HepG2 (cell line): ENCODE measurements around the gene RASGRF1. TPM values are rescaled to one million over a fixed set of nuclear protein-coding genes. Genes with fewer than 3 reads are reported as not detected.
A peak's percentile ranks its signal among the peaks of the same experiment; 100 is the strongest.

Experiments
- BHLHE40 ChIP-seq: IDR thresholded peaks from 2 replicates; pipeline ENCODE4 v1.6.1; 2011; ENCODE audit warnings: low read length, improper control_type of control experiment
- EZH2 ChIP-seq: conservative IDR thresholded peaks from 2 replicates; pipeline ENCODE4 v1.6.1; 2012; ENCODE audit warnings: mild to moderate bottlenecking, low read depth, low read length, moderate library complexity
- MAFG ChIP-seq: sonication (generic); formaldehyde crosslinking; IDR thresholded peaks from 2 replicates; pipeline ENCODE4 v1.5.1; 2020; ENCODE audit warnings: mild to moderate bottlenecking, missing genetic modification reagents
- MED13 ChIP-seq: sonication (generic); formaldehyde crosslinking; IDR thresholded peaks from 2 replicates; pipeline ENCODE4 v1.5.0; 2020; ENCODE audit warnings: missing genetic modification reagents
- PAWR ChIP-seq: sonication (generic); formaldehyde crosslinking; IDR thresholded peaks from 2 replicates; pipeline ENCODE4 v1.4.0; 2020; ENCODE audit warnings: missing genetic modification reagents, mild to moderate bottlenecking, borderline replicate concordance
- REL ChIP-seq: sonication (generic); formaldehyde crosslinking; conservative IDR thresholded peaks from 2 replicates; pipeline ENCODE4 v1.8.0; 2022; ENCODE audit warnings: mild to moderate bottlenecking, missing genetic modification reagents, moderate library complexity
- SMAD3 ChIP-seq: sonication (generic); formaldehyde crosslinking; IDR thresholded peaks from 2 replicates; pipeline ENCODE4 v1.4.0; 2020; ENCODE audit warnings: missing genetic modification reagents
- SP1 ChIP-seq, 2 experiments: fragments of 450-650 bp in 1 of 2; sonication (generic) in 1 of 2; formaldehyde crosslinking in 1 of 2; IDR thresholded peaks; 2 replicates each; pipeline versions ENCODE4 v1.4.0 to v1.6.1; 2016 to 2020; ENCODE audit warnings: missing genetic modification reagents in 1 of 2
- TARDBP ChIP-seq: sonication (generic); formaldehyde crosslinking; IDR thresholded peaks from 2 replicates; pipeline ENCODE4 v1.8.0; 2022; ENCODE audit warnings: mild to moderate bottlenecking, missing genetic modification reagents
- ZC3H4 ChIP-seq: sonication (generic); formaldehyde crosslinking; IDR thresholded peaks from 2 replicates; pipeline ENCODE4 v1.4.0; 2020; ENCODE audit warnings: missing genetic modification reagents, borderline replicate concordance
- ZFP1 ChIP-seq: IDR thresholded peaks from 2 replicates; pipeline ENCODE4 v1.6.1; 2016
- ZMYM3 ChIP-seq: sonication (generic); formaldehyde crosslinking; IDR thresholded peaks from 2 replicates; pipeline ENCODE4 v1.5.1; 2020; ENCODE audit warnings: mild to moderate bottlenecking, missing genetic modification reagents
- ZNF44 ChIP-seq: sonication (generic); formaldehyde crosslinking; IDR thresholded peaks from 2 replicates; pipeline ENCODE4 v1.5.1; 2020; ENCODE audit warnings: mild to moderate bottlenecking, missing genetic modification reagents
- ZNF768 ChIP-seq: sonication (generic); formaldehyde crosslinking; IDR thresholded peaks from 2 replicates; pipeline ENCODE4 v1.4.0; 2020; ENCODE audit warnings: missing genetic modification reagents
- polyA plus RNA-seq, 8 experiments: library from polyadenylated mRNA; depleted of rRNA in 3 of 8; stranded (reverse) in 7 of 8; unstranded in 1 of 8; fragments of >200 nt; fragmentation: Illumina TruSeq in 4 of 8; extraction: Trizol in 4 of 8; gene quantifications; 2 replicates each; pipeline versions ENCODE4 v1.2.1 to v1.2.3, GENCODE V29; 2011 to 2016; ENCODE audit warnings: low read depth in 4 of 8, missing spikeins in 1 of 8, mixed read lengths in 1 of 8; ENCODE audit not compliant: insufficient read depth in 1 of 8
- total RNA-seq, 5 experiments: library from RNA; depleted of rRNA; stranded (reverse); fragments of >200 nt; fragmentation: Illumina TruSeq; extraction: Trizol; gene quantifications; 2 replicates each; pipeline ENCODE4 v1.2.3, GENCODE V29; 2016; ENCODE audit warnings: low read depth in 1 of 5
- TF ChIP-seq, protein P1 (sequence below): sonication (generic); formaldehyde crosslinking; IDR thresholded peaks from 2 replicates; pipeline ENCODE4 v1.4.0; 2020; ENCODE audit warnings: missing genetic modification reagents
- TF ChIP-seq, protein P2 (sequence below): sonication (generic); formaldehyde crosslinking; IDR thresholded peaks from 2 replicates; pipeline ENCODE4 v1.9.0; 2021; ENCODE audit warnings: missing genetic modification reagents, borderline replicate concordance
- TF ChIP-seq, protein P3 (sequence below): sonication (generic); formaldehyde crosslinking; IDR thresholded peaks from 2 replicates; pipeline ENCODE4 v1.5.0; 2020; ENCODE audit warnings: missing genetic modification reagents
- TF ChIP-seq, protein P4 (sequence below): sonication (generic); formaldehyde crosslinking; IDR thresholded peaks from 2 replicates; pipeline ENCODE4 v1.4.0; 2020; ENCODE audit warnings: mild to moderate bottlenecking, missing genetic modification reagents, borderline replicate concordance
- TF ChIP-seq, protein P5 (sequence below): IDR thresholded peaks from 2 replicates; pipeline ENCODE4 v1.6.1; 2018; ENCODE audit warnings: missing genetic modification reagents, mild to moderate bottlenecking, missing compliant biosample characterization
- TF ChIP-seq, protein P6 (sequence below): sonication (generic); formaldehyde crosslinking; IDR thresholded peaks from 2 replicates; pipeline ENCODE4 v1.5.1; 2020; ENCODE audit warnings: missing genetic modification reagents, mild to moderate bottlenecking, borderline replicate concordance

Gene RASGRF1
- total and polyA plus RNA-seq, 2 of the 13 experiments (the other 11 are each of a cell fraction or from before 2014, with no cell fraction given): 0.55 to 3.0 TPM

DNA sequence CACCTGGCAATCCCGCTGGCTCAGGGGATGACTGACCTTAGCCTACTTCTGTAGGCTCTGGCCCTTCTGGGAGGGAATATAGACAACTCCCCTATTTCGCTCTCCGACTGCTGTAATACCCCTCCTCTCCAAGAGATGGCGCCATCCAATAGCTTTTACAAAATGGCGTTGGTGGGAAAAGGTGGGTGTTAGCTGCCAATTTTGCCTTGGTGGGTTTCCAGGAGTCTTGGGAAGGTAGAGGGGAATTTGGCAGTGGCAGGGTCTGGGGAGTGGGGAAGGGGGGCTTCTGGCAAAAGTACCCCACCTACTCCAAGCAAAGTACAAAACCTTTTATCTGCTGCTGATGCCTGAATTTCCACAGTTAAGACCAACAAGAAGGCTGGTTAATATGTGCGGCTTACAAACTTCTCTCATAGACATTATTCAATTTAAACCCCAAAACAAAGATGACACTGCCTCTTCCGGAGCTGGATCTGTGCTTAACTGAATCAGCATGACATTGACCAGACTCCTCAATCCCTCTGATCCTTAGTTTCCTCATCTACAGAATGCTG, 62.1 kb downstream of the RASGRF1 start (continued):
- TF ChIP-seq, protein P1, sequence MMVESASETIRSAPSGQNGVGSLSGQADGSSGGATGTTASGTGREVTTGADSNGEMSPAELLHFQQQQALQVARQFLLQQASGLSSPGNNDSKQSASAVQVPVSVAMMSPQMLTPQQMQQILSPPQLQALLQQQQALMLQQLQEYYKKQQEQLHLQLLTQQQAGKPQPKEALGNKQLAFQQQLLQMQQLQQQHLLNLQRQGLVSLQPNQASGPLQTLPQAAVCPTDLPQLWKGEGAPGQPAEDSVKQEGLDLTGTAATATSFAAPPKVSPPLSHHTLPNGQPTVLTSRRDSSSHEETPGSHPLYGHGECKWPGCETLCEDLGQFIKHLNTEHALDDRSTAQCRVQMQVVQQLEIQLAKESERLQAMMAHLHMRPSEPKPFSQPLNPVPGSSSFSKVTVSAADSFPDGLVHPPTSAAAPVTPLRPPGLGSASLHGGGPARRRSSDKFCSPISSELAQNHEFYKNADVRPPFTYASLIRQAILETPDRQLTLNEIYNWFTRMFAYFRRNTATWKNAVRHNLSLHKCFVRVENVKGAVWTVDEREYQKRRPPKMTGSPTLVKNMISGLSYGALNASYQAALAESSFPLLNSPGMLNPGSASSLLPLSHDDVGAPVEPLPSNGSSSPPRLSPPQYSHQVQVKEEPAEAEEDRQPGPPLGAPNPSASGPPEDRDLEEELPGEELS (CRISPR knock-in tag): no peak
- TF ChIP-seq PAWR (no peak), ZNF768 (CRISPR knock-in tag) (no peak), SP1 (IDR thresholded peaks at IDR 0.05) (no peak), SP1 (CRISPR knock-in tag; IDR thresholded peaks at IDR 0.05) (no peak), ZMYM3 (CRISPR knock-in tag) (no peak), ZFP1 (CRISPR knock-in tag) (no peak), MED13 (no peak), REL (CRISPR knock-in tag) (no peak), SMAD3 (CRISPR knock-in tag) (0 out of 2 replicates have a peak, but pooled peaks have one; percentile 29), TARDBP (CRISPR knock-in tag) (no peak), ZC3H4 (CRISPR knock-in tag) (no peak), EZH2 (no peak), ZNF44 (no peak), MAFG (CRISPR knock-in tag) (no peak), BHLHE40 (no peak)
- TF ChIP-seq, protein P2, sequence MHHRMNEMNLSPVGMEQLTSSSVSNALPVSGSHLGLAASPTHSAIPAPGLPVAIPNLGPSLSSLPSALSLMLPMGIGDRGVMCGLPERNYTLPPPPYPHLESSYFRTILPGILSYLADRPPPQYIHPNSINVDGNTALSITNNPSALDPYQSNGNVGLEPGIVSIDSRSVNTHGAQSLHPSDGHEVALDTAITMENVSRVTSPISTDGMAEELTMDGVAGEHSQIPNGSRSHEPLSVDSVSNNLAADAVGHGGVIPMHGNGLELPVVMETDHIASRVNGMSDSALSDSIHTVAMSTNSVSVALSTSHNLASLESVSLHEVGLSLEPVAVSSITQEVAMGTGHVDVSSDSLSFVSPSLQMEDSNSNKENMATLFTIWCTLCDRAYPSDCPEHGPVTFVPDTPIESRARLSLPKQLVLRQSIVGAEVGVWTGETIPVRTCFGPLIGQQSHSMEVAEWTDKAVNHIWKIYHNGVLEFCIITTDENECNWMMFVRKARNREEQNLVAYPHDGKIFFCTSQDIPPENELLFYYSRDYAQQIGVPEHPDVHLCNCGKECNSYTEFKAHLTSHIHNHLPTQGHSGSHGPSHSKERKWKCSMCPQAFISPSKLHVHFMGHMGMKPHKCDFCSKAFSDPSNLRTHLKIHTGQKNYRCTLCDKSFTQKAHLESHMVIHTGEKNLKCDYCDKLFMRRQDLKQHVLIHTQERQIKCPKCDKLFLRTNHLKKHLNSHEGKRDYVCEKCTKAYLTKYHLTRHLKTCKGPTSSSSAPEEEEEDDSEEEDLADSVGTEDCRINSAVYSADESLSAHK: no peak
- TF ChIP-seq, protein P3, sequence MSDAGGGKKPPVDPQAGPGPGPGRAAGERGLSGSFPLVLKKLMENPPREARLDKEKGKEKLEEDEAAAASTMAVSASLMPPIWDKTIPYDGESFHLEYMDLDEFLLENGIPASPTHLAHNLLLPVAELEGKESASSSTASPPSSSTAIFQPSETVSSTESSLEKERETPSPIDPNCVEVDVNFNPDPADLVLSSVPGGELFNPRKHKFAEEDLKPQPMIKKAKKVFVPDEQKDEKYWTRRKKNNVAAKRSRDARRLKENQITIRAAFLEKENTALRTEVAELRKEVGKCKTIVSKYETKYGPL (CRISPR knock-in tag): no peak
- TF ChIP-seq, protein P4, sequence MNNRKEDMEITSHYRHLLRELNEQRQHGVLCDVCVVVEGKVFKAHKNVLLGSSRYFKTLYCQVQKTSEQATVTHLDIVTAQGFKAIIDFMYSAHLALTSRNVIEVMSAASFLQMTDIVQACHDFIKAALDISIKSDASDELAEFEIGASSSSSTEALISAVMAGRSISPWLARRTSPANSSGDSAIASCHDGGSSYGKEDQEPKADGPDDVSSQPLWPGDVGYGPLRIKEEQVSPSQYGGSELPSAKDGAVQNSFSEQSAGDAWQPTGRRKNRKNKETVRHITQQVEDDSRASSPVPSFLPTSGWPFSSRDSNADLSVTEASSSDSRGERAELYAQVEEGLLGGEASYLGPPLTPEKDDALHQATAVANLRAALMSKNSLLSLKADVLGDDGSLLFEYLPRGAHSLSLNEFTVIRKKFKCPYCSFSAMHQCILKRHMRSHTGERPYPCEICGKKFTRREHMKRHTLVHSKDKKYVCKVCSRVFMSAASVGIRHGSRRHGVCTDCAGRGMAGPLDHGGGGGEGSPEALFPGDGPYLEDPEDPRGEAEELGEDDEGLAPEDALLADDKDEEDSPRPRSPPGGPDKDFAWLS (CRISPR knock-in tag): no peak
- TF ChIP-seq, protein P5, sequence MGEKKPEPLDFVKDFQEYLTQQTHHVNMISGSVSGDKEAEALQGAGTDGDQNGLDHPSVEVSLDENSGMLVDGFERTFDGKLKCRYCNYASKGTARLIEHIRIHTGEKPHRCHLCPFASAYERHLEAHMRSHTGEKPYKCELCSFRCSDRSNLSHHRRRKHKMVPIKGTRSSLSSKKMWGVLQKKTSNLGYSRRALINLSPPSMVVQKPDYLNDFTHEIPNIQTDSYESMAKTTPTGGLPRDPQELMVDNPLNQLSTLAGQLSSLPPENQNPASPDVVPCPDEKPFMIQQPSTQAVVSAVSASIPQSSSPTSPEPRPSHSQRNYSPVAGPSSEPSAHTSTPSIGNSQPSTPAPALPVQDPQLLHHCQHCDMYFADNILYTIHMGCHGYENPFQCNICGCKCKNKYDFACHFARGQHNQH: no peak
- TF ChIP-seq, protein P6, sequence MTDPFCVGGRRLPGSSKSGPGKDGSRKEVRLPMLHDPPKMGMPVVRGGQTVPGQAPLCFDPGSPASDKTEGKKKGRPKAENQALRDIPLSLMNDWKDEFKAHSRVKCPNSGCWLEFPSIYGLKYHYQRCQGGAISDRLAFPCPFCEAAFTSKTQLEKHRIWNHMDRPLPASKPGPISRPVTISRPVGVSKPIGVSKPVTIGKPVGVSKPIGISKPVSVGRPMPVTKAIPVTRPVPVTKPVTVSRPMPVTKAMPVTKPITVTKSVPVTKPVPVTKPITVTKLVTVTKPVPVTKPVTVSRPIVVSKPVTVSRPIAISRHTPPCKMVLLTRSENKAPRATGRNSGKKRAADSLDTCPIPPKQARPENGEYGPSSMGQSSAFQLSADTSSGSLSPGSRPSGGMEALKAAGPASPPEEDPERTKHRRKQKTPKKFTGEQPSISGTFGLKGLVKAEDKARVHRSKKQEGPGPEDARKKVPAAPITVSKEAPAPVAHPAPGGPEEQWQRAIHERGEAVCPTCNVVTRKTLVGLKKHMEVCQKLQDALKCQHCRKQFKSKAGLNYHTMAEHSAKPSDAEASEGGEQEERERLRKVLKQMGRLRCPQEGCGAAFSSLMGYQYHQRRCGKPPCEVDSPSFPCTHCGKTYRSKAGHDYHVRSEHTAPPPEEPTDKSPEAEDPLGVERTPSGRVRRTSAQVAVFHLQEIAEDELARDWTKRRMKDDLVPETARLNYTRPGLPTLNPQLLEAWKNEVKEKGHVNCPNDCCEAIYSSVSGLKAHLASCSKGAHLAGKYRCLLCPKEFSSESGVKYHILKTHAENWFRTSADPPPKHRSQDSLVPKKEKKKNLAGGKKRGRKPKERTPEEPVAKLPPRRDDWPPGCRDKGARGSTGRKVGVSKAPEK (CRISPR knock-in tag): no peak
